HUES48 (cell line): Measurements from ENCODE around the gene TSPO.
A peak's percentile ranks its signal among the peaks of the same experiment; 100 is the strongest.
"Not testable (repeated sequence)": the region's sequence is repeated elsewhere in the genome, so short reads cannot be mapped to it uniquely, and the experiment has no call there.

Experiments used
- H3K27ac ChIP-seq: one replicate; pipeline ENCODE4 v1.7.0; 2013; ENCODE audit warnings: low read depth, low read length, inconsistent platforms
- H3K27me3 ChIP-seq: 2 replicates; pipeline ENCODE4 v1.6.1; 2013; ENCODE audit warnings: mild to moderate bottlenecking, low read length; ENCODE audit not compliant: control insufficient read depth, insufficient read depth
- H3K36me3 ChIP-seq: 2 replicates; pipeline ENCODE4 v1.6.1; 2013; ENCODE audit warnings: low read length; ENCODE audit not compliant: control insufficient read depth, insufficient read depth
- H3K4me1 ChIP-seq: 2 replicates; pipeline ENCODE4 v1.6.1; 2013; ENCODE audit warnings: mild to moderate bottlenecking, low read length; ENCODE audit not compliant: control insufficient read depth, insufficient read depth
- H3K4me3 ChIP-seq: 2 replicates; pipeline ENCODE4 v1.5.1; 2013; ENCODE audit warnings: mild to moderate bottlenecking, low read depth, low read length
- H3K9ac ChIP-seq: 2 replicates; pipeline ENCODE4 v1.6.1; 2013; ENCODE audit warnings: mild to moderate bottlenecking, low read depth, low read length, moderate library complexity
- H3K9me3 ChIP-seq: 2 replicates; pipeline ENCODE4 v1.6.1; 2013; ENCODE audit warnings: low read length; ENCODE audit not compliant: control insufficient read depth, insufficient read depth

The TSPO gene

GRCh38 chr22:43151251-43152002, at the start of gene TSPO:
Gene TSPO (plus strand): TSS chr22:43151559. CDS start chr22:43159239, 7,680 bp downstream.
- no peak within 1 kb of the TSS for H3K27ac ChIP-seq
- H3K4me1 ChIP-seq, result peaks cover 7% of the 10 kb centered on the region; the same call in 1 of the 2 replicates
- H3K27me3 ChIP-seq, result peaks cover 8% of the 10 kb centered on the region; the same call in 1 of the 2 replicates
- peak within 1 kb of the TSS; percentile 59 for H3K4me3 ChIP-seq
- no peaks in the 10 kb centered on the region for H3K36me3 ChIP-seq
- no peak within 1 kb of the TSS for H3K9ac ChIP-seq
- H3K9me3 ChIP-seq, result no peaks in the 10 kb centered on the region

- H3K4me1 ChIP-seq, H3K9me3 ChIP-seq, H3K36me3 ChIP-seq, H3K27ac ChIP-seq, H3K27me3 ChIP-seq, H3K4me3 ChIP-seq, H3K9ac ChIP-seq: not testable (repeated sequence)
Observed at GRCh38 chr22:43104056-43104625, 47.2 kb upstream of the TSPO start.

- H3K4me3 ChIP-seq, H3K36me3 ChIP-seq, H3K4me1 ChIP-seq, H3K27me3 ChIP-seq, H3K27ac ChIP-seq, H3K9ac ChIP-seq, H3K9me3 ChIP-seq: not testable (repeated sequence)
Observed at GRCh38 chr22:43104950-43105349, 46.4 kb upstream of the TSPO start.

GRCh38 chr22:43106302-43106701, 45.1 kb upstream of the TSPO start:
- H3K27ac ChIP-seq, result no peak overlapping the region
- peaks cover 3% of the 10 kb centered on the region; the same call in 1 of the 2 replicates for H3K4me1 ChIP-seq
- no peak overlapping the region for H3K9ac ChIP-seq

GRCh38 chr22:43109511-43109910, 41.8 kb upstream of the TSPO start:
- peak overlapping the region; percentile 29; the same call in 1 of the 2 replicates for H3K4me3 ChIP-seq
- no peaks in the 10 kb centered on the region for H3K9me3 ChIP-seq
- no peaks in the 10 kb centered on the region for H3K36me3 ChIP-seq
- no peak overlapping the region for H3K9ac ChIP-seq
- H3K27me3 ChIP-seq, result peaks cover 41% of the 10 kb centered on the region
- peaks cover 8% of the 10 kb centered on the region for H3K4me1 ChIP-seq
- no peak overlapping the region for H3K27ac ChIP-seq

More at GRCh38 chr22:43106302-43106701, 45.1 kb upstream of the TSPO start:
- Histone ChIP-seq H3K9me3 (no peaks in the 10 kb centered on the region), H3K27me3 (peaks cover 21% of the 10 kb centered on the region), H3K4me3 (no peak overlapping the region), H3K36me3 (no peaks in the 10 kb centered on the region)

- Histone ChIP-seq H3K27me3 (peaks cover 41% of the 10 kb centered on the region), H3K27ac (peak overlapping the region; percentile 43), H3K9ac (0 out of 2 replicates have a peak overlapping the region, but pooled peaks have one; percentile 15), H3K9me3 (no peaks in the 10 kb centered on the region), H3K4me1 (peaks cover 8% of the 10 kb centered on the region), H3K36me3 (no peaks in the 10 kb centered on the region), H3K4me3 (peak overlapping the region; percentile 69)
Observed at GRCh38 chr22:43109921-43110443, 41.4 kb upstream of the TSPO start.

- peak within 1 kb of the TSS; percentile 42; the same call in 1 of the 2 replicates for H3K9ac ChIP-seq
Observed at GRCh38 chr22:43110444-43110926, 40.9 kb upstream of the TSPO start, which contains the start of gene BIK. Gene BIK (plus strand): TSS chr22:43110750. CDS start chr22:43124023, 13,273 bp downstream.

GRCh38 chr22:43110927-43111623, 40.3 kb upstream of the TSPO start:
- Histone ChIP-seq H3K27me3 (peaks cover 41% of the 10 kb centered on the region), H3K4me1 (peaks cover 8% of the 10 kb centered on the region), H3K9me3 (no peaks in the 10 kb centered on the region), H3K4me3 (peak overlapping the region; percentile 69), H3K27ac (no peak overlapping the region), H3K9ac (peak overlapping the region; percentile 42; the same call in 1 of the 2 replicates), H3K36me3 (no peaks in the 10 kb centered on the region)

More at GRCh38 chr22:43110444-43110926, 40.9 kb upstream of the TSPO start, which contains the start of gene BIK:
- Histone ChIP-seq H3K36me3 (no peaks in the 10 kb centered on the region), H3K27me3 (peaks cover 41% of the 10 kb centered on the region), H3K4me1 (peaks cover 8% of the 10 kb centered on the region), H3K27ac (peak within 1 kb of the TSS; percentile 43), H3K9me3 (no peaks in the 10 kb centered on the region), H3K4me3 (peak within 1 kb of the TSS; percentile 69)

- Histone ChIP-seq H3K36me3 (no peaks in the 10 kb centered on the region), H3K9me3 (no peaks in the 10 kb centered on the region), H3K9ac (no peak overlapping the region), H3K27ac (no peak overlapping the region), H3K4me1 (peaks cover 8% of the 10 kb centered on the region), H3K27me3 (peaks cover 41% of the 10 kb centered on the region), H3K4me3 (no peak overlapping the region)
Observed at GRCh38 chr22:43113526-43114251, 37.7 kb upstream of the TSPO start.

GRCh38 chr22:43114958-43115357, 36.4 kb upstream of the TSPO start:
- Histone ChIP-seq H3K9ac (no peak overlapping the region), H3K4me3 (no peak overlapping the region), H3K36me3 (no peaks in the 10 kb centered on the region), H3K9me3 (no peaks in the 10 kb centered on the region), H3K27me3 (peaks cover 31% of the 10 kb centered on the region), H3K4me1 (peaks cover 8% of the 10 kb centered on the region), H3K27ac (no peak overlapping the region)
